Heart left ventricle (tissue), 13 donors: Measurements from ENCODE around the gene COL16A1.

ENCODE experiments used
- POLR2A ChIP-seq, 2 donors: fragments of 450-650 bp; IDR thresholded peaks; one replicate each; pipeline ENCODE4 v1.6.1; 2017; ENCODE audit warnings: antibody characterized with exemption in 2 of 2, mild to moderate bottlenecking in 2 of 2, moderate library complexity in 2 of 2
- TF ChIP-seq, protein P1 (sequence below), 12 donors: fragments of 200-600 bp; sonication (generic) in 4 of 12; IDR thresholded peaks; one replicate each; pipeline versions ENCODE4 v1.5.0 to v1.8.0; 2018 to 2022; ENCODE audit warnings: antibody characterized with exemption in 12 of 12, mild to moderate bottlenecking in 5 of 12
- donor health status: ischemic (EF 13 %, LVEDD 7.1; RV severe dilation, severe dysfunction).
- donor health status: DM: no; HTN: yes; CAD: no.
- donor health status: DM: no; HTN: no; CAD: no.
- donor health status: ischemic (EF 25% LVEDD 6.9; RV normal size, moderate dysfunction).
- donor health status: ischemic (EF 25% LVEDD 5.7; RV mildly dilated, moderate dysfunction).
- donor health status: ischemic (EF 35%, LVEDD 5.7; RV mildly dilated, moderate dysfunction).
- donor health status: nonischemic (EF 11% LVEDD 7.7; RV severe dilation, severe dysfunction).
- donor health status: DM: yes; HTN: yes; CAD: no.
- donor health status: PGD.
- donor health status: ischemic (EF 29% LVEDD 5.4; RV normal size, mild dysfunction).
- donor health status: nonischemic (EF 23%, LVEDD 6.1; RV moderate dilation, normal function).

DNA sequence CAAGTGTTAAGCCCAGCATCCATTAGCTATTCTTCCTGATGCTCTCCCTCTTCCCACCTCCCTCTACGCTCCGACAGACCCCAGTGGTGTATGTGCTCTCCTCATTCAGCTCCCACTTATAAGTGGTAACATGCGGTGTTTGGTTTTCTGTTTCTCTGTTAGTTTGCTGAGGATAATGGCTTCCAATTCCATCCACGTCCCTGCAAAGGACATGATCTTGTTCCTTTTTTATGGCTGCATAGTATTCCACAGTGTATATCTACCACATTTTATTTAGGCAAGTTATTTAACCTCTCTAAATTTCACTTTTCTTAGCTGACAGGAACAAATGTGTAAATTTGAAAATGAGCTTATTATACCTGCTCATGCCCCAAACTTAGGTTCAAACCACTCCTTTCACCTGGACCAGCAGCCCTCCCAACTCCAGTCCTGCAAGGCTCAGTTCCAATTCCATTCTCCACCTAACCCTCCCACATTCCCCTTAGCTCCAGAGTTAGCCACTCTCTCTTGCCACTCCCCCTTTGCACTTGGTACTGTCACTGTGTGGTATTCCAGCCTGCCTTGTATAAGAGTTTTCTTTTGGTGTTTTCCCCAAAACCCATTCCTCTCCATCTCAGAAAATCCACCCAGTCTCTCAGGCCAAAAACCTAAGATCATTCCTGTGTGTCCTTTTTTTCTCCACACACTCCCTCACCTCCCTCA, 57.4 kb downstream of the COL16A1 start:
- TF ChIP-seq, protein P1, sequence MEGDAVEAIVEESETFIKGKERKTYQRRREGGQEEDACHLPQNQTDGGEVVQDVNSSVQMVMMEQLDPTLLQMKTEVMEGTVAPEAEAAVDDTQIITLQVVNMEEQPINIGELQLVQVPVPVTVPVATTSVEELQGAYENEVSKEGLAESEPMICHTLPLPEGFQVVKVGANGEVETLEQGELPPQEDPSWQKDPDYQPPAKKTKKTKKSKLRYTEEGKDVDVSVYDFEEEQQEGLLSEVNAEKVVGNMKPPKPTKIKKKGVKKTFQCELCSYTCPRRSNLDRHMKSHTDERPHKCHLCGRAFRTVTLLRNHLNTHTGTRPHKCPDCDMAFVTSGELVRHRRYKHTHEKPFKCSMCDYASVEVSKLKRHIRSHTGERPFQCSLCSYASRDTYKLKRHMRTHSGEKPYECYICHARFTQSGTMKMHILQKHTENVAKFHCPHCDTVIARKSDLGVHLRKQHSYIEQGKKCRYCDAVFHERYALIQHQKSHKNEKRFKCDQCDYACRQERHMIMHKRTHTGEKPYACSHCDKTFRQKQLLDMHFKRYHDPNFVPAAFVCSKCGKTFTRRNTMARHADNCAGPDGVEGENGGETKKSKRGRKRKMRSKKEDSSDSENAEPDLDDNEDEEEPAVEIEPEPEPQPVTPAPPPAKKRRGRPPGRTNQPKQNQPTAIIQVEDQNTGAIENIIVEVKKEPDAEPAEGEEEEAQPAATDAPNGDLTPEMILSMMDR (IDR thresholded peaks at IDR 0.05) = no peak
- no peak for TF ChIP-seq POLR2A (IDR thresholded peaks at IDR 0.05)
